Lung (tissue), 12 donors: Measurements from ENCODE around the gene MAP2K5. TPM values are rescaled to one million over a fixed set of nuclear protein-coding genes. Genes with fewer than 3 reads are reported as not detected.

ENCODE experiments used
- ATAC-seq: fragments of 200-7000 bp; cut with Tn5 transposase; one replicate; pipeline ENCODE4 v1.9.1; 2020; ENCODE audit warnings: moderate number of reproducible peaks; ENCODE audit not compliant: insufficient read depth, low FRiP score
- DNase-seq, 3 donors: peaks; one replicate each; pipeline ENCODE4 v3.0.0-alpha.2; 2013 to 2017
- H3K27ac ChIP-seq, 2 donors: one replicate each; pipeline ENCODE4 v1.5.1; 2013; ENCODE audit warnings: mild to moderate bottlenecking in 2 of 2, moderate library complexity in 2 of 2, control low read depth in 1 of 2, inconsistent platforms in 1 of 2, low read depth in 1 of 2, low read length in 1 of 2
- H3K27me3 ChIP-seq, 3 donors: one replicate each; pipeline ENCODE4 v1.5.1; 2013; ENCODE audit warnings: low read length in 2 of 3; ENCODE audit not compliant: control insufficient read depth in 3 of 3, insufficient read depth in 3 of 3
- H3K36me3 ChIP-seq, 4 donors: one replicate each; pipeline ENCODE4 v1.5.1; 2013; ENCODE audit warnings: low read length in 4 of 4, mild to moderate bottlenecking in 1 of 4, moderate library complexity in 1 of 4; ENCODE audit not compliant: control insufficient read depth in 4 of 4, insufficient read depth in 4 of 4
- H3K4me1 ChIP-seq, 5 donors: one replicate each; pipeline ENCODE4 v1.5.1; 2013; ENCODE audit warnings: low read length in 5 of 5, mild to moderate bottlenecking in 2 of 5, moderate library complexity in 1 of 5; ENCODE audit not compliant: control insufficient read depth in 5 of 5, insufficient read depth in 5 of 5
- H3K4me3 ChIP-seq: one replicate; pipeline ENCODE4 v1.5.1; 2013; ENCODE audit warnings: mild to moderate bottlenecking, control low read depth, moderate library complexity
- H3K9ac ChIP-seq, 2 donors: one replicate each; pipeline ENCODE4 v1.5.1; 2013; ENCODE audit warnings: low read length in 2 of 2, control low read depth in 1 of 2; ENCODE audit not compliant: insufficient read depth in 1 of 2
- H3K9me3 ChIP-seq, 4 donors: one replicate each; pipeline ENCODE4 v1.5.1; 2013; ENCODE audit warnings: low read length in 3 of 4, mild to moderate bottlenecking in 1 of 4, moderate library complexity in 1 of 4; ENCODE audit not compliant: control insufficient read depth in 4 of 4, insufficient read depth in 3 of 4
- WGBS, 2 donors: extraction: QIAGEN DNeasy Blood & Tissue Kit; methylation state at CpG; one replicate each; pipeline ENCODE4 v1.1.7; 2013; 5-methylcytosine and 5-hydroxymethylcytosine counted together
- polyA plus RNA-seq, 2 donors: library from polyadenylated mRNA; stranded (reverse); fragments of 200-250 nt; gene quantifications; one replicate each; pipeline ENCODE4 v1.2.1, GENCODE V29; 2013
- total RNA-seq, 2 donors: library from RNA; depleted of rRNA in 1 of 2; stranded (reverse); fragments of >200 nt in 1 of 2; gene quantifications; one replicate each; pipeline ENCODE4 v1.2.1, GENCODE V29; 2014 to 2021
- TF ChIP-seq, protein P1 (sequence below): IDR thresholded peaks from 2 replicates; pipeline ENCODE4 v1.5.1; 2012; ENCODE audit warnings: mild to moderate bottlenecking; ENCODE audit errors: control extremely low read depth, extremely low read depth
- donor health status: control.
- donor health status: control.
- donor health status: Bipolar disorder and iron deficiency.
- donor health status: healthy.
- donor health status: DM: yes; HTN: yes; CAD: no.

The MAP2K5 gene
- total and polyA plus RNA-seq, 4 donors, result 6.3 to 19.1 (median 12.4) TPM

DNA sequence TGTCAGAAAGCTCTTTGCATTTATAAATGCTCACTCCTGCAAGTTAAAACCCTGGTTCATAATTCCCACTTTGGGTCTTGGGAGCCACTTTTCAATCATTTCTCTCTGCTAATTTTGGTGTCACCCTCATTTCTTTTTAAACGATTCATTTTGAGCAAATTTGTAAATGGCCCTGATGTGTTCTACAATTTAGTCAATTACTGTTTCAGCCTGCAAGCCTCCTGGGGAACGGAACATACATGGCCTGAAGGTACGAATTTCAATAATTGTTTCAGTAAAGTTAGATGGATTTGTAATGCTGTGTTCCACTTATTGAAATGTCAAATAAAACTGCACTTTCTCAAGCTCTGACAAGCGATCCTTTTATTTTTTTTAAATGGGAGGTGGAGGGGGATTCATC is 43.2 kb downstream of the MAP2K5 start:
- H3K27ac ChIP-seq, result no peak overlapping the region
- 97% methylated on average over 4 of the region's 4 CpGs for whole genome bisulfite sequencing, 2 donors
- TF ChIP-seq, protein P1, sequence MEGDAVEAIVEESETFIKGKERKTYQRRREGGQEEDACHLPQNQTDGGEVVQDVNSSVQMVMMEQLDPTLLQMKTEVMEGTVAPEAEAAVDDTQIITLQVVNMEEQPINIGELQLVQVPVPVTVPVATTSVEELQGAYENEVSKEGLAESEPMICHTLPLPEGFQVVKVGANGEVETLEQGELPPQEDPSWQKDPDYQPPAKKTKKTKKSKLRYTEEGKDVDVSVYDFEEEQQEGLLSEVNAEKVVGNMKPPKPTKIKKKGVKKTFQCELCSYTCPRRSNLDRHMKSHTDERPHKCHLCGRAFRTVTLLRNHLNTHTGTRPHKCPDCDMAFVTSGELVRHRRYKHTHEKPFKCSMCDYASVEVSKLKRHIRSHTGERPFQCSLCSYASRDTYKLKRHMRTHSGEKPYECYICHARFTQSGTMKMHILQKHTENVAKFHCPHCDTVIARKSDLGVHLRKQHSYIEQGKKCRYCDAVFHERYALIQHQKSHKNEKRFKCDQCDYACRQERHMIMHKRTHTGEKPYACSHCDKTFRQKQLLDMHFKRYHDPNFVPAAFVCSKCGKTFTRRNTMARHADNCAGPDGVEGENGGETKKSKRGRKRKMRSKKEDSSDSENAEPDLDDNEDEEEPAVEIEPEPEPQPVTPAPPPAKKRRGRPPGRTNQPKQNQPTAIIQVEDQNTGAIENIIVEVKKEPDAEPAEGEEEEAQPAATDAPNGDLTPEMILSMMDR, result no peak
- no peak overlapping the region for H3K4me3 ChIP-seq
- H3K4me1 ChIP-seq, result no peaks in the 10 kb centered on the region
- no peaks in the 10 kb centered on the region for H3K27me3 ChIP-seq
- ATAC-seq, result no peak
- no peak overlapping the region for H3K9ac ChIP-seq
- no peaks in the 10 kb centered on the region for H3K9me3 ChIP-seq
- peaks cover 2 to 19% (median 8%) of the 10 kb centered on the region in 4 donors for H3K36me3 ChIP-seq
- no peak for DNase-seq

DNA sequence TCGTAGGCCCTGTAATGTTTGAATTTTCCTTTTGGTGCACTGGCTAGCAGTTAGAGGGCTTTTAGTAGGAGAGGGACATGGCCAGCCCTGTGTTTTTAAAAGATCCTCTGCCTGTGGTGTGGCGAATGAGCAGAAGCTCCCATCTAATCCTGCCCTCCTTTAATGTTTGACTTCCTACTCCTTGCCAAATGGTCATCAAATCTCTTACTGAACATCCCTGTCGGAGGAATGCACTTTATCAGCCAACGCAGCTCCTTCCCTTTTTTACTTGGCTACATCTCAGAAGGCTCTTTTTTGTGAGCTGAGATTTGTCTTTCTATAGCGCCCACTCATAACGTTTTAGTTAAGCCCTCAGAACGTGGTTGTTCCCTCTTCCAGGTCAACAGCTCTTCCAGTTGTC is 44.8 kb downstream of the MAP2K5 start:
- TF ChIP-seq, protein P1, result no peak
- no peak overlapping the region for H3K9ac ChIP-seq
- 79 to 81% methylated on average over 7 of the region's 7 CpGs for WGBS, 2 donors
- no peak for ATAC-seq
- no peaks in the 10 kb centered on the region for H3K4me1 ChIP-seq
- DNase-seq, result no peak
- H3K27me3 ChIP-seq, result no peaks in the 10 kb centered on the region
- no peak overlapping the region for H3K4me3 ChIP-seq
- no peak overlapping the region for H3K27ac ChIP-seq
- H3K9me3 ChIP-seq, result no peaks in the 10 kb centered on the region
- peaks cover 2 to 20% (median 9%) of the 10 kb centered on the region in 4 donors for H3K36me3 ChIP-seq

DNA sequence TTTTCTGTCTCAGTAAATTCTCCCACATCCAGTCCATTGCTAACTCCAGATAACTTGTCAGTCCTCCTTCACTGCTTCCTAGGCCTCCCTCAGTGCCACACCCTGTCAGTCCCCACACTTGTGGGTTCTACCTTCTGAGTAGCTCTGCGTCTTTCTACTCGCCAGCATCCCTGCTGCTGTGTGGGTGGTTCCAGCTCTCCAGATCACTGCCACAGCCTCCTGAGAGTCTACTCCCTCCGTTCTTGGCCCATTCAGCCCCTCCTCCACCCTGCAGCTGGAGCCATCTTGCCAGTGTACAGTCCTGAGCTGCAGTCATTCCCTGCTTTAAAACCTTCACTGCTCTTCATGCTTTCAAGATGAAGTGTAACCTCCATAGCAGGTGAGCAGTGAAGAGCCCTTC is 45.3 kb downstream of the MAP2K5 start:
- Histone ChIP-seq H3K4me3 (no peak overlapping the region), H3K27ac (no peak overlapping the region), H3K9ac (no peak overlapping the region), H3K27me3 (no peaks in the 10 kb centered on the region), H3K9me3 (no peaks in the 10 kb centered on the region), H3K4me1 (no peaks in the 10 kb centered on the region), H3K36me3 (peaks cover 2 to 18% (median 9%) of the 10 kb centered on the region in 4 donors)
- ATAC-seq, result no peak
- TF ChIP-seq, protein P1, result no peak
- no peak for DNase-seq
- WGBS, 2 donors, result 85 to 91% methylated on average over 3 of the region's 3 CpGs

GRCh38 chr15:67590191-67590590 is 47.7 kb downstream of the MAP2K5 start:
- Histone ChIP-seq H3K4me3 (no peak overlapping the region), H3K4me1 (no peaks in the 10 kb centered on the region), H3K27ac (no peak overlapping the region), H3K36me3 (peaks cover 2 to 26% (median 15%) of the 10 kb centered on the region in 4 donors), H3K9me3 (no peaks in the 10 kb centered on the region), H3K27me3 (no peaks in the 10 kb centered on the region), H3K9ac (no peak overlapping the region)
- DNase-seq (no peak), ATAC-seq (no peak)
- TF ChIP-seq, protein P1, result no peak
- WGBS, 2 donors, result 95 to 97% methylated on average over 3 of the region's 3 CpGs
